Body of pancreas (tissue), 4 donors: Measurements from ENCODE around the gene AUTS2. TPM values are rescaled to one million over a fixed set of nuclear protein-coding genes. Genes with fewer than 3 reads are reported as not detected.

Source experiments
- ATAC-seq: fragments of 150-250 bp; one replicate; pipeline ENCODE4 v1.9.1; 2016
- DNase-seq, 4 donors: peaks; one replicate each; pipeline ENCODE4 v3.0.0-alpha.2; 2019
- H3K27ac ChIP-seq, 4 donors: fragments of 200-600 bp; sonication (generic); 1 replicate in 3 of 4; 2 replicates in 1 of 4; pipeline versions ENCODE4 v1.5.1 to v1.6.1; 2016 to 2019; ENCODE audit warnings: mild to moderate bottlenecking in 1 of 4, mixed read lengths in 1 of 4, moderate library complexity in 1 of 4
- H3K27me3 ChIP-seq, 2 donors: fragments of 200-600 bp; sonication (generic); one replicate each; pipeline ENCODE4 v1.6.0; 2016; ENCODE audit warnings: mild to moderate bottlenecking in 1 of 2
- H3K36me3 ChIP-seq, 2 donors: fragments of 200-600 bp; sonication (generic); replicated peaks in 1 of 2; 2 replicates each; pipeline ENCODE4 v1.5.1; 2016; ENCODE audit warnings: low read depth in 2 of 2; ENCODE audit not compliant: insufficient read depth in 1 of 2
- H3K4me1 ChIP-seq: fragments of 200-600 bp; sonication (generic); one replicate; pipeline ENCODE4 v1.6.0; 2016
- H3K4me3 ChIP-seq, 2 donors: fragments of 200-600 bp; sonication (generic); 1 replicate in 1 of 2; 2 replicates in 1 of 2; pipeline ENCODE4 v1.5.1; 2016 to 2019
- H3K9me3 ChIP-seq, 3 donors: fragments of 200-600 bp; sonication (generic); 1 replicate in 2 of 3; 2 replicates in 1 of 3; pipeline ENCODE4 v1.5.1; 2016
- CTCF ChIP-seq, 7 experiments: fragments of 450-650 bp in 4 of 7; fragments of 200-600 bp in 3 of 7; sonication (generic) in 3 of 7; IDR thresholded peaks; one replicate each; pipeline ENCODE4 v1.5.1; 2016 to 2019; ENCODE audit warnings: antibody characterized with exemption in 7 of 7
- POLR2A ChIP-seq, 3 donors: fragments of 450-650 bp; IDR thresholded peaks; one replicate each; pipeline ENCODE4 v1.6.1; 2016; ENCODE audit warnings: antibody characterized with exemption in 3 of 3, mild to moderate bottlenecking in 2 of 3
- WGBS, 2 donors: methylation state at CpG; one replicate each; pipeline ENCODE4 v1.1.5; 2017; 5-methylcytosine and 5-hydroxymethylcytosine counted together
- intact Hi-C: fragments of 100-400 bp; cut with DNase I; formaldehyde crosslinking; loops from one replicate; pipeline ENCODE4 v1.15.1; 2023
- total RNA-seq, 2 donors: library from RNA; depleted of rRNA; stranded (reverse); fragments of >200 nt; gene quantifications; one replicate each; pipeline ENCODE4 v1.1.0, GENCODE V29; 2016

Gene AUTS2
- total RNA-seq, 2 donors from 2014 or later: 11.7 to 18.5 TPM

GRCh38 chr7:69878591-69878990, 280.3 kb downstream of the AUTS2 start:
- TF ChIP-seq CTCF (IDR thresholded peaks at IDR 0.05): no peak
- TF ChIP-seq POLR2A (IDR thresholded peaks at IDR 0.05): no peak
- Histone ChIP-seq H3K27ac (no peak overlapping the region), H3K9me3 (no peaks in the 10 kb centered on the region), H3K4me1 (no peaks in the 10 kb centered on the region), H3K36me3 (no peaks in the 10 kb centered on the region), H3K27me3 (no peaks in the 10 kb centered on the region), H3K4me3 (no peak overlapping the region)
- WGBS, 2 donors: 67 to 68% methylated on average over 3 of the region's 3 CpGs
- intact Hi-C loops: no loop called here
- ATAC-seq (no peak), DNase-seq (no peak)

- Histone ChIP-seq H3K27me3 (no peaks in the 10 kb centered on the region), H3K9me3 (no peaks in the 10 kb centered on the region), H3K36me3 (no peaks in the 10 kb centered on the region), H3K4me3 (no peak overlapping the region), H3K27ac (no peak overlapping the region), H3K4me1 (no peaks in the 10 kb centered on the region)
- intact Hi-C loops: no loop called here
- ATAC-seq (no peak), DNase-seq (no peak)
- 70 to 76% methylated on average over 3 of the region's 3 CpGs for WGBS, 2 donors
- TF ChIP-seq POLR2A (IDR thresholded peaks at IDR 0.05) (no peak), CTCF (IDR thresholded peaks at IDR 0.05) (no peak)
Observed at GRCh38 chr7:69879989-69880388, 281.7 kb downstream of the AUTS2 start.

- WGBS, 2 donors: 73 to 85% methylated on average over 3 of the region's 3 CpGs
- no peaks in the 10 kb centered on the region for H3K27me3 ChIP-seq
- ATAC-seq (no peak), DNase-seq (no peak)
- H3K36me3 ChIP-seq: no peaks in the 10 kb centered on the region
- no peaks in the 10 kb centered on the region for H3K9me3 ChIP-seq
- TF ChIP-seq CTCF (IDR thresholded peaks at IDR 0.05) (no peak), POLR2A (IDR thresholded peaks at IDR 0.05) (no peak)
- no peak overlapping the region for H3K27ac ChIP-seq
- H3K4me3 ChIP-seq: no peak overlapping the region
- intact Hi-C loops: no loop called here
- H3K4me1 ChIP-seq: no peaks in the 10 kb centered on the region
Observed at GRCh38 chr7:69880840-69881239, 282.6 kb downstream of the AUTS2 start.

GRCh38 chr7:69882269-69882668, 284.0 kb downstream of the AUTS2 start:
- Histone ChIP-seq H3K36me3 (no peaks in the 10 kb centered on the region), H3K27ac (no peak overlapping the region), H3K9me3 (no peaks in the 10 kb centered on the region), H3K4me3 (no peak overlapping the region), H3K4me1 (no peaks in the 10 kb centered on the region), H3K27me3 (no peaks in the 10 kb centered on the region)
- TF ChIP-seq CTCF (IDR thresholded peaks at IDR 0.05): no peak
- TF ChIP-seq POLR2A (IDR thresholded peaks at IDR 0.05): no peak
- no peak for ATAC-seq
- DNase-seq: no peak
- WGBS, 2 donors: 88 to 90% methylated on average over 1 of the region's 1 CpG
- intact Hi-C loops: no loop called here

GRCh38 chr7:69883399-69883891, 285.2 kb downstream of the AUTS2 start:
- no peaks in the 10 kb centered on the region for H3K9me3 ChIP-seq
- no peak overlapping the region for H3K27ac ChIP-seq
- no peaks in the 10 kb centered on the region for H3K36me3 ChIP-seq
- no peak for ATAC-seq
- TF ChIP-seq POLR2A (IDR thresholded peaks at IDR 0.05): no peak
- no peak for TF ChIP-seq CTCF (IDR thresholded peaks at IDR 0.05)
- no peak overlapping the region for H3K4me3 ChIP-seq
- no peak for DNase-seq
- no peaks in the 10 kb centered on the region for H3K27me3 ChIP-seq
- WGBS, 2 donors: 93 to 94% methylated on average over 7 of the region's 7 CpGs
- intact Hi-C loops: no loop called here
- no peaks in the 10 kb centered on the region for H3K4me1 ChIP-seq
